ENCODE measurements around the gene PTAR1.

PTAR1 gene

DNA sequence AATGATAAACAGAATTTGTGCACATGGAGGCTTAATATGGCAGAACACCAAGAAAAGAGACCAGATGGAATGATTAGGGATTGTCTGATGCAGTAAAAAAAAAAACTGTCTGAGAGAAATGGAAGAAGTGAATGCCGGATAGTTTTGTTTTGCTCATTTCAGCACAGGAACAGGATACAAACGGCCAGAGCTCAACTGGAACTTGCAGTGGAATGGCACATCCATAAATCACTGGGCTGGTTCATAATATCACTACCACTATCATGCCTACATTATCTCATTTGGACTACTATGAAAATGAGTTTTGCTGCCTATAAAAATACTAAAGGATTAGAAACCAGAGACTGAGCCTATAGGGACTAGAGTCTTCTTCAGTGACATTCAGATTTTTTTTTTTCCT lies 9.7 kb downstream of the PTAR1 start:
- peak; percentile 4 for DNase-seq (ENCODE audit: low spot score)

DNA sequence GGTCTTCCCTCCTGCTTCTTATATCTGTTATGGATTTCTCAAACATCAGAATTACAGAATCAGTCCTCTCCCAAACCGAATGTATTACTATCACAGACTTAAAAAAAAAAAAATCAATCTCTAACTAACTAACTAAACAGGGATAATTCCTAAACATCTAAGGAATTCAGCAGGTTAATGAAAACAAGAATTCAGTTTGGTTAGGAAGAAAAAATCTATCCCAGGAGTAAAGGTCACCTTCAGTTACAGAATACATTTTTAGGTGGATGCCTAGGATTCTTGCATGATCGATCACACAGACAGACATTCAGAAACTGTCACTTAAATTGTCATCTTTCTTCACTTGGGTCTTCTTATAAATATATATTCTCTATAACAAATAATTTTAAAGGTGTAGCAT lies 11.5 kb downstream of the PTAR1 start:
- DNase-seq (ENCODE audit: low spot score): no peak

- DNase-seq (ENCODE audit: low spot score): no peak
Measured at GRCh38 chr9:69746859-69747560, 12.8 kb downstream of the PTAR1 start.

GRCh38 chr9:69745716-69746437 lies 13.9 kb downstream of the PTAR1 start:
- DNase-seq (ENCODE audit: low spot score): peak; percentile 3

DNA sequence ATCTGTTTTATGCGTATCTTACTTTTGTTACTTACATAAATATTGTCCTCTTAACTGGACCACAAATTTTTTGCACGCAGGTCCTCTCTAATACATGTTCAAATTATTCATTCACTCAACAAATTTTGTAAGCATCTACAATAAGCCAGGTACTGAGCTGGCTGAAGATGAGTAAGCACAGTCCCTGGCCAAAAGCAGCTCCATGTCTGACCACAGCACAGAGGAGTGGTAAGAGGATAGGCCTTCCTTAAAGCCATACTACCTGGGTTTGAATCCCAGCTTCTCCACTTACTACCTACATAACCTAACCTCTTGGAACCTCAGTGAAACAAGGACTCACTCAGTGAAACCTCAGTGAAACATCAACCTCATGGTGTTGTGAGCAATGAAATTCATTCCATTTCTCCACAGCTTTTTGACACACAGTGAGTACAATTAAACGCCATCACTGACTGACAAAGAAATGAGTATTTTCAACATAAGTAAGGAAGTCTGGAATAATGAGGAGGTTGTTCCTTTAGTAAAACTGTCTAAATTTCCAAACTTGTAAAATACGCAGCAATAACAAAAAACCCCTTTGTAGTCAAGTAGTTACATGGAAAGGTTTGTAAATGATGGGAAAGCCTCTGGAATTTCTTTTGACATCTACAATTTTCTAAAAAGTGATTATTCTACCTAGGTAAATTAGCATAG lies 15.0 kb downstream of the PTAR1 start:
- no peak for DNase-seq (ENCODE audit: low spot score)

DNA sequence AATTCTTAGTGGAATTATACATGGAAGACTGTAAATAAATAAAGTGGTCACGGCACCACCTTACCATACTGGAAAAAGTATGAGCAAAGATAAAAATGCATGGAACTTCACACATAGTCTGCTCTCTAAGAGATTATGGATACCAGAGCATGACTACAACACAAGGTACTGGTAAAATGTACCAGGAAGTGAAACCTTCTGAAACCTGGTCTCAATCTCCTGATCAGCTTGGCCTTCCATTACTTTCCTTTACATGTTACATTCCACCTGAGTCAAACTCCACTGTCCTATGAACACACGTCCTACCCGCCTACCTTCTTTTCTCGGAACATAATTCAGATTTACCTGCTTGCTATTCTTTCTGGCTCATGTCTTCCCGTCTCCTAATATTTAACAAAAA lies 15.9 kb downstream of the PTAR1 start:
- DNase-seq (ENCODE audit: low spot score): no peak

- DNase-seq (ENCODE audit: low spot score): no peak
Measured at GRCh38 chr9:69740872-69741505, 18.8 kb downstream of the PTAR1 start.

GRCh38 chr9:69731348-69731747 lies 28.5 kb downstream of the PTAR1 start:
- DNase-seq (ENCODE audit: low spot score): no peak

DNA sequence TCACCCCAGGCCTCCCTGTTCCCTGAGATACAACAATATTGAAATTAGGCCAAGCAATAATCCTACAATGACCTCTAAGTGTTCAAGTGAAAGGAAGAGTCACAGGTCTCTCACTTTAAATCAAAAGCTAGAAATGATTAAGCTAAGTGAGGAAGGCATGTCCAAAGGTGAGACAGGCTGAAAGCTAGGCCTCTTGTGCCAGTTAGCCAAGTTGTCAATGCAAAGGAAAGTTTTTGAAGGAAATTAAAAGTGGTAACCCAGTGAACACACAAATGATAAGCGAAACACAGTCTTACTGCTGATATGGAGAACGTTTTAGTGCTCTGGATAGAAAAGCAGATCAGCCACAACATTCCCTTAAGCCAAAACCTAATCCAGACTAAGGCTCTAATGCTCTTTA lies 39.8 kb downstream of the PTAR1 start:
- DNase-seq (ENCODE audit: low spot score): no peak

DNA sequence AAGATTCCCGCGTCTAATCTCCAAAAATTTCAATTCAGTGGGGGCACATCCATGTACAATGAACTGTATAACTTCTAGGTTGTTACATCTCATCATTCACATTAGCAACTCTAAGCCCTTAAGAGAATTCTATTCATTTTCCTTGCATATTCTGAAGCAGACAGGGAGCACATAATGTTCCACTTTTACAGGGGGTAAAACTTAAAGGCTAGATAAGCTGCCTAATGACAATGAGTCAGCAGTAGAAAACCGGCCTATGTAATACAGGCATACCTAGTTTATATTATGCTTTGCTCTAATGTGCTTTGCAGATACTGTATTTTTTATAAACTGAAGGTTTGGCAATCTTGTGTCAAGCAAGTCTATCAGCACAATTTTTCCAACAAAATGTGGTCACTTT lies 40.4 kb downstream of the PTAR1 start:
- DNase-seq (ENCODE audit: low spot score): no peak

DNA sequence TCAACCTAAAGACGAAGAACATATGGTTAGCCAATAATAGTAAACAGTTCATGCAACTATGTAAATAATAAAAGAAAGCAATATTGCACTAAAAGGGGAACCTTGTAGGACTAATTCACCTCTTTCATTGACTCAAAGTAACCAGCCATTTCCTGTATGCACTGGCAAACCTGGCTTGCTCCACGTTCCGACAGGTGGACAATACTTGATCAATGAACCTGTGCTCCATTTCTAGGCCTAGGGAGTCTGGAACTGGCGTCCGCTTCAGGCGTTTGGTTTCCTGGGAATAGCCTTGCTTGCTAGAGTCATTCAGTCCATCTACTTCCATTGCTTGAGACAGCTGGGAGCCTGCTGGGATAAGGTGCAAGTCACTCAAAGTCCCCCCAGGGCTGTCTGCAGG lies 41.6 kb downstream of the PTAR1 start:
- DNase-seq (ENCODE audit: low spot score): no peak

- DNase-seq (ENCODE audit: low spot score): no peak
Measured at GRCh38 chr9:69715825-69716224, 44.0 kb downstream of the PTAR1 start.

- DNase-seq (ENCODE audit: low spot score): no peak
Measured at GRCh38 chr9:69715096-69715495, 44.7 kb downstream of the PTAR1 start.

DNA sequence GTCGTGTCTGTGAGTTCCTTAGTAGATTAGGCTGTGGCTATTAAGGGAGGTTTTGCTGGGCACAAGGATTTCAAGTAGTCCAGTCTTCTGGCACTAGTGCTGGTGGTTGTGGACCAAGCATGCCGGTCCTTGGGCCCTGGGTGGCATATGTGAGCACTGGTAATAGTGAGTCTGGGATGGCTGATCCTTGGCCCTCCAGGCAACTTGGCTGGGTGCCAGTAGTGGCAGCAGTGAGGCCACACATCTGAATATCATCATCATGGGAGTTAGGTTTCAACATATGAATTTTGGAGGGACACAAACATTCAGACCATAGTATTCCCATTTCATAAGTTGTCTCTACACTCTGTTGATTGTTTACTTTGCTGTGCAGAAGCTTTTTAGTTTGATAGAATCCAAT lies 62.3 kb downstream of the PTAR1 start:
- DNase-seq (ENCODE audit: low spot score): no peak

DNA sequence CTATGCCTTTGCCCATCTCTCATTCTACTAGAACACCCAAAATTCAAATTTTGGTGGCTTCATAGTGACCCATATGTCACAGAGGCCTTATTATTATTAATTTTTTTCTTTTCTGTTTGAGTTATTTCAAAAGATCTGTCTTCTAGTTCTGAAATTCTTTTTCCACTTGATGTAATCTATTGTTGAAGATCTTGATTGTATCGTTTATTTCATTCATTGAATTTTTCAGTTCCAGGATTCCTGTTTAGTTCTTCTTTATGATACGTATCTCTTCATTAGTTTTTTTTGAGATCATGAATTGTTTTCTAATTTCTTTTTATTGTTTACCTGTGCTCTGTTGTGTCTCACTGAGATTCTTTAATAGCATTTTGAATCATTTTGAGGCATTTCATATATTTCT lies 63.0 kb downstream of the PTAR1 start:
- DNase-seq (ENCODE audit: low spot score): no peak

DNA sequence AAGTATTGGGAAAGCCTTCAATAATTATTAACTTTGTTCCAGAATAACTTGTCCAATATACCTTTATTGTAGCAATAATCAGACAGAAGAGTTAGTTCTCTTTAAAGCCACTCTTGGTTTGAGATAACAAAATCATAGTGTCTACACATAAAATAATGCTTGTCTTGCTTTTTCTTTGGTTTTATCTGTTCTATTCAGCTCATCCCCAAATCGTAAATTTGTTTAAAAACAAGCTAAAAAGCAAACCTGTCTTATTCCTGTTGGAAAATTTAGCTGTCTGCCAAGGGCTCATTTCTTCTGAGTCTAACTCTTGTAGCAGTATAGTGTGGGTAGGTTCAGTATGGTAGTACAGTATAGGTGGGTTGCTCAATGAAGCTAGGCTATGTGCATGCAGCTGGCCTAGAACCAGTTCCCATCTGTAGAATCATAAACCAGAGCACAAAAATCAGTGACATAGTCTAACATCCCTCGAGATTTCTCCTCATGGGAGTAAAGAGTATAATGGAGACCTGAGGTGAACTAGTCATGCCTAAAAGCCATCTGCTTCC lies 69.7 kb downstream of the PTAR1 start:
- DNase-seq (ENCODE audit: low spot score): no peak

DNA sequence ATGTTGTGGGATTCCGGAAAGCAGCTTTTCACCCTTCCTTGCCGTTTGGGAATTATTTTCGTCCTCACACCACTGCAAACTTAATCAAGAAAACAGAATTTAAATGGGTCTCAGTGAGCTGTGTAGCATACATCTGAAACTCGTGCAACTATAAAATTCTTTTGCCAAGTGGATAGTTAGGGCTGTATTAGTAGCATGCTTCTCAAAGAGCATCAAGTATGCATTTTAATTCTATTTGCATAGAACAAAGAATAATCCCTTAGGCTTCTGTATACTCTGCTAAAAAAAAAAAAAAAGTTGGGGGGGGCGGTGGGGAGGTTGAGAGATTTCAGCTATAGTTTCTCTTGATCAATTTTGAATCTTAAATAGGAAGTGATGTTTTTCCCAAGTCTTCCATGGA lies 75.9 kb downstream of the PTAR1 start:
- no peak for DNase-seq (ENCODE audit: low spot score)

DNA sequence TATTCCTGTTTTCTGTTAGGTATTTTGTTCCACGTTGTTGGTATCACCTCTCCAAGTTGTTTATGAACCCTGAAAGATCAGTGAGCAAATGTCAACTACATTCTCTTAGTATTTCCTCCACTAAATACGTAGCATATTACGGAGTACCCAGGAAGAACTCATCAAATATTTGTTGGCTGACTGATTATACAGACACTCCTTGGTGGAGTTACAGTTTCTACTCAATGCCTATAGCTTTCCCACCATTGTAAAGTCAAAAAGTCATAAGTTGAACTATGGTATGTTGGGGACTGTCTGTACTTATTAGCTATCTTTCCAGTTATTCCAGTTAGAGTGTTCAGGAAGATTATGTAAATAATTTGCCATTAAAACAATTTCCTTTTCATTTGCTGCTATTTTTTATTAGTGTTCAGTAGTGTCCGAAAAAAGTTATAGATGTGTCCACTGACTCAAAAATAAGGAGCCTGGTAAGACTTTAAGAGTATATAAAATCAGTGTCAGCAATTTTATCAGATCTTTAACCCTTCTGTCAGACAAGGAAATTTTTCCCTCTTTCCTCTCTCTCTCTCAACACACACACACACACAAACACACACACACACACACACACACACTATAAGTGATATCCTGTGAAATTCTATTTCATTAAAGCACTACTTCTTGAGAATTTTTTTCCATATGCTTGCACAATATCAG lies 80.8 kb downstream of the PTAR1 start:
- DNase-seq (ENCODE audit: low spot score): no peak

- DNase-seq (ENCODE audit: low spot score): no peak
Measured at GRCh38 chr9:69677931-69678330, 81.9 kb downstream of the PTAR1 start.

GRCh38 chr9:69675563-69675962 lies 84.2 kb downstream of the PTAR1 start:
- no peak for DNase-seq (ENCODE audit: low spot score)

GRCh38 chr9:69674716-69675438 lies 84.9 kb downstream of the PTAR1 start:
- DNase-seq (ENCODE audit: low spot score): no peak

Data from Ammon's horn (tissue), 1 donor.